Loucy (cell line): ENCODE data around the gene ARL6IP4.

Experiments
- H2AFZ ChIP-seq: fragments of 200-600 bp; sonication (generic); 2 replicates; pipeline ENCODE4 v1.6.0; 2016; ENCODE audit warnings: antibody characterized with exemption, mild to moderate bottlenecking, low read length, moderate library complexity
- H3F3A ChIP-seq: fragments of 200-600 bp; 2 replicates; pipeline ENCODE4 v1.6.0; 2016; ENCODE audit warnings: antibody characterized with exemption, low read depth, mild to moderate bottlenecking
- H3K27me3 ChIP-seq: fragments of 200-600 bp; sonication (generic); 2 replicates; pipeline ENCODE4 v1.6.1; 2014; ENCODE audit warnings: low read length, mild to moderate bottlenecking; ENCODE audit not compliant: insufficient read depth, poor library complexity, severe bottlenecking
- H3K36me3 ChIP-seq: fragments of 200-600 bp; sonication (generic); 2 replicates; pipeline ENCODE4 v1.6.1; 2016; ENCODE audit warnings: low read length; ENCODE audit not compliant: insufficient read depth
- H3K4me1 ChIP-seq: fragments of 200-600 bp; sonication (generic); 2 replicates; pipeline ENCODE4 v1.5.1; 2014; ENCODE audit warnings: low read length, mild to moderate bottlenecking; ENCODE audit not compliant: insufficient read depth, poor library complexity, severe bottlenecking
- H3K4me2 ChIP-seq: fragments of 200-600 bp; sonication (generic); 2 replicates; pipeline ENCODE4 v1.6.0; 2014; ENCODE audit warnings: antibody characterized with exemption, low read length, low read depth, mild to moderate bottlenecking; ENCODE audit not compliant: poor library complexity, severe bottlenecking
- H3K4me3 ChIP-seq: fragments of 200-600 bp; sonication (generic); 2 replicates; pipeline ENCODE4 v1.5.1; 2014; ENCODE audit warnings: low read length, mild to moderate bottlenecking, mixed read lengths; ENCODE audit not compliant: poor library complexity, severe bottlenecking
- H3K79me2 ChIP-seq: fragments of 200-600 bp; sonication (generic); 2 replicates; pipeline ENCODE4 v1.6.1; 2014; ENCODE audit warnings: low read length; ENCODE audit not compliant: insufficient read depth
- H3K9ac ChIP-seq: fragments of 200-600 bp; sonication (generic); 2 replicates; pipeline ENCODE4 v1.6.0; 2014; ENCODE audit warnings: mild to moderate bottlenecking, low read depth, low read length, moderate library complexity; ENCODE audit not compliant: poor library complexity, severe bottlenecking
- H3K9me2 ChIP-seq: fragments of 200-600 bp; sonication (generic); replicated peaks from 2 replicates; pipeline ENCODE4 v1.6.1; 2016; ENCODE audit warnings: low read depth, low read length, mixed read lengths
- H3K9me3 ChIP-seq: fragments of 200-600 bp; sonication (generic); 2 replicates; pipeline ENCODE4 v1.6.1; 2014; ENCODE audit warnings: mild to moderate bottlenecking, antibody characterized with exemption, low read length, low read depth; ENCODE audit not compliant: insufficient read depth
- H4K20me1 ChIP-seq: fragments of 200-600 bp; sonication (generic); 2 replicates; pipeline ENCODE4 v1.6.0; 2014; ENCODE audit warnings: antibody characterized with exemption, low read length, mild to moderate bottlenecking; ENCODE audit not compliant: insufficient read depth, poor library complexity, severe bottlenecking
- CTCF ChIP-seq: fragments of 200-600 bp; sonication (generic); conservative IDR thresholded peaks from 2 replicates; pipeline ENCODE4 v1.5.1; 2014; ENCODE audit warnings: mild to moderate bottlenecking, antibody characterized with exemption, low read length
- EZH2phosphoT487 ChIP-seq: fragments of 200-600 bp; IDR thresholded peaks from 2 replicates; pipeline ENCODE4 v1.6.1; 2018; ENCODE audit warnings: antibody characterized with exemption, mild to moderate bottlenecking, moderate library complexity, borderline replicate concordance

ARL6IP4 gene

GRCh38 chr12:122974892-122975789, 5.3 kb upstream of the ARL6IP4 start, which contains the start of gene OGFOD2:
Gene OGFOD2 (plus strand): TSS chr12:122975244. CDS start chr12:122975252, 8 bp downstream.
- peak within 1 kb of the TSS; percentile 98 for H3K4me3 ChIP-seq
- H3K27me3 ChIP-seq: no peaks in the 10 kb centered on the region
- H3K4me1 ChIP-seq: peaks cover 15% of the 10 kb centered on the region
- TF ChIP-seq CTCF (no peak), EZH2phosphoT487 (no peak)
- H3K36me3 ChIP-seq: no peaks in the 10 kb centered on the region
- no peaks in the 10 kb centered on the region for H3K9me3 ChIP-seq
- peak within 1 kb of the TSS; percentile 99 for H3K9ac ChIP-seq
- H3K4me2 ChIP-seq: peak within 1 kb of the TSS; percentile 96
- H3K79me2 ChIP-seq: peaks cover 49% of the 10 kb centered on the region
- no peaks in the 10 kb centered on the region for H4K20me1 ChIP-seq
- H2AFZ ChIP-seq: peak within 1 kb of the TSS; percentile 100
- no peaks in the 10 kb centered on the region for H3K9me2 ChIP-seq
- H3F3A ChIP-seq: no peaks in the 10 kb centered on the region

- Histone ChIP-seq H3K9me2 (no peaks in the 10 kb centered on the region), H3K9ac (peak overlapping the region; percentile 99), H3K79me2 (peaks cover 57% of the 10 kb centered on the region), H3K27me3 (no peaks in the 10 kb centered on the region), H3K4me2 (peak overlapping the region; percentile 96), H3K36me3 (no peaks in the 10 kb centered on the region), H3K9me3 (no peaks in the 10 kb centered on the region), H4K20me1 (peaks cover 5% of the 10 kb centered on the region), H3F3A (no peaks in the 10 kb centered on the region), H2AFZ (no peak overlapping the region), H3K4me3 (peak overlapping the region; percentile 98), H3K4me1 (peaks cover 15% of the 10 kb centered on the region)
- no peak for TF ChIP-seq EZH2phosphoT487
- TF ChIP-seq CTCF: no peak
Measured at GRCh38 chr12:122975790-122976647, 4.5 kb upstream of the ARL6IP4 start.

- Histone ChIP-seq H3K79me2 (peaks cover 63% of the 10 kb centered on the region), H3K4me1 (peaks cover 15% of the 10 kb centered on the region), H3K9me2 (no peaks in the 10 kb centered on the region), H3F3A (no peaks in the 10 kb centered on the region), H3K36me3 (no peaks in the 10 kb centered on the region), H3K9ac (peak overlapping the region; percentile 99), H3K27me3 (no peaks in the 10 kb centered on the region), H3K4me3 (peak overlapping the region; percentile 98), H4K20me1 (peaks cover 11% of the 10 kb centered on the region), H3K9me3 (no peaks in the 10 kb centered on the region), H3K4me2 (peak overlapping the region; percentile 96), H2AFZ (no peak overlapping the region)
- TF ChIP-seq EZH2phosphoT487: no peak
- TF ChIP-seq CTCF: no peak
Measured at GRCh38 chr12:122976648-122976975, 3.9 kb upstream of the ARL6IP4 start.
